Peyer's patch (tissue), 4 donors: ENCODE data around the gene ACCS. TPM values are rescaled to one million over a fixed set of nuclear protein-coding genes. Genes with fewer than 3 reads are reported as not detected.

ENCODE experiments used
- DNase-seq, 3 donors: peaks; one replicate each; pipeline ENCODE4 v3.0.0-alpha.2; 2017 to 2019
- H3K27ac ChIP-seq, 4 donors: fragments of 200-600 bp; sonication (generic); one replicate each; pipeline ENCODE4 v1.5.1; 2016 to 2019
- H3K27me3 ChIP-seq, 2 donors: fragments of 200-600 bp; sonication (generic); one replicate each; pipeline ENCODE4 v1.5.1; 2019
- H3K36me3 ChIP-seq, 3 donors: fragments of 200-600 bp; sonication (generic); one replicate each; pipeline ENCODE4 v1.5.1; 2016 to 2019
- H3K4me1 ChIP-seq, 4 donors: fragments of 200-600 bp; sonication (generic); one replicate each; pipeline ENCODE4 v1.5.1; 2016 to 2019
- H3K4me3 ChIP-seq, 4 donors: fragments of 200-600 bp; sonication (generic); 1 replicate in 3 of 4; 2 replicates in 1 of 4; pipeline ENCODE4 v1.5.1; 2016 to 2019; ENCODE audit warnings: mild to moderate bottlenecking in 1 of 4
- H3K9me3 ChIP-seq, 4 donors: fragments of 200-600 bp; sonication (generic); one replicate each; pipeline ENCODE4 v1.5.1; 2016 to 2019; ENCODE audit warnings: mild to moderate bottlenecking in 1 of 4
- CTCF ChIP-seq, 6 experiments: fragments of 450-650 bp in 4 of 6; fragments of 200-600 bp in 2 of 6; sonication (generic) in 1 of 6; IDR thresholded peaks; one replicate each; pipeline ENCODE4 v1.5.1; 2017 to 2019; ENCODE audit warnings: antibody characterized with exemption in 6 of 6, mild to moderate bottlenecking in 3 of 6, moderate library complexity in 1 of 6
- POLR2A ChIP-seq, 2 donors: fragments of 450-650 bp; IDR thresholded peaks; one replicate each; pipeline ENCODE4 v1.5.1; 2017; ENCODE audit warnings: antibody characterized with exemption in 2 of 2, mild to moderate bottlenecking in 2 of 2, moderate library complexity in 2 of 2
- total RNA-seq, 4 donors: library from RNA; depleted of rRNA; stranded (reverse); fragments of >200 nt; gene quantifications; one replicate each; pipeline ENCODE4 v1.1.0, GENCODE V29; 2016

ACCS gene
- 10 to 100 TPM; 31.5 to 70.7 (median 46.3) TPM for total RNA-seq

- TF ChIP-seq POLR2A (IDR thresholded peaks at IDR 0.05) (peak; percentile 34 to 58), CTCF (IDR thresholded peaks at IDR 0.05) (peak; percentile 29 to 91 (median 88))
- Histone ChIP-seq H3K9me3 (no peaks in the 10 kb centered on the region), H3K36me3 (no peaks in the 10 kb centered on the region), H3K4me1 (peaks cover 0 to 13% (median 2%) of the 10 kb centered on the region in 4 donors), H3K27ac (peak within 1 kb of the TSS; percentile 79 to 92 (median 85)), H3K27me3 (no peaks in the 10 kb centered on the region), H3K4me3 (peak within 1 kb of the TSS; percentile 67 to 72 (median 70))
- peak; percentile 96 to 98 (median 97) for DNase-seq
Measured at GRCh38 chr11:44065841-44066731, at the start of gene ACCS. ACCS (plus strand) TSS chr11:44066270; CDS start chr11:44067628, 1,358 bp downstream.

- H3K27ac ChIP-seq: no peak overlapping the region
Measured at GRCh38 chr11:44016546-44017442, 49.3 kb upstream of the ACCS start.

GRCh38 chr11:44017443-44018126 lies 48.5 kb upstream of the ACCS start:
- DNase-seq: peak in 1 of 3 donors; percentile 9
- Histone ChIP-seq H3K27me3 (no peaks in the 10 kb centered on the region), H3K4me3 (no peak overlapping the region), H3K27ac (no peak overlapping the region), H3K9me3 (no peaks in the 10 kb centered on the region), H3K36me3 (no peaks in the 10 kb centered on the region), H3K4me1 (no peaks in the 10 kb centered on the region)
- TF ChIP-seq CTCF (IDR thresholded peaks at IDR 0.05): no peak
- TF ChIP-seq POLR2A (IDR thresholded peaks at IDR 0.05): no peak

More at GRCh38 chr11:44016546-44017442, 49.3 kb upstream of the ACCS start:
- Histone ChIP-seq H3K4me3 (no peak overlapping the region), H3K27me3 (no peaks in the 10 kb centered on the region), H3K4me1 (no peaks in the 10 kb centered on the region), H3K36me3 (no peaks in the 10 kb centered on the region), H3K9me3 (no peaks in the 10 kb centered on the region)
- no peak for TF ChIP-seq CTCF (IDR thresholded peaks at IDR 0.05)
- no peak for TF ChIP-seq POLR2A (IDR thresholded peaks at IDR 0.05)
- DNase-seq: peak in 1 of 3 donors; percentile 18

- H3K4me3 ChIP-seq: no peak overlapping the region
- DNase-seq: peak in 1 of 3 donors; percentile 41
- H3K27me3 ChIP-seq: no peaks in the 10 kb centered on the region
- H3K27ac ChIP-seq: no peak overlapping the region
- H3K4me1 ChIP-seq: no peaks in the 10 kb centered on the region
- peaks cover 0 to 2% (median 0%) of the 10 kb centered on the region in 4 donors for H3K9me3 ChIP-seq
- TF ChIP-seq CTCF (IDR thresholded peaks at IDR 0.05) (no peak), POLR2A (IDR thresholded peaks at IDR 0.05) (no peak)
- H3K36me3 ChIP-seq: no peaks in the 10 kb centered on the region
Measured at GRCh38 chr11:44018127-44018521, 47.9 kb upstream of the ACCS start.

GRCh38 chr11:44018829-44019228 lies 47.2 kb upstream of the ACCS start:
- H3K9me3 ChIP-seq: peaks cover 0 to 2% (median 0%) of the 10 kb centered on the region in 4 donors
- no peak overlapping the region for H3K4me3 ChIP-seq
- DNase-seq: no peak
- TF ChIP-seq CTCF (IDR thresholded peaks at IDR 0.05): no peak
- no peak for TF ChIP-seq POLR2A (IDR thresholded peaks at IDR 0.05)
- H3K27me3 ChIP-seq: no peaks in the 10 kb centered on the region
- H3K27ac ChIP-seq: no peak overlapping the region
- no peaks in the 10 kb centered on the region for H3K36me3 ChIP-seq
- no peaks in the 10 kb centered on the region for H3K4me1 ChIP-seq
